Dedifferentiated amniotic fluid mesenchymal stem cell (primary cell): Measurements from ENCODE around the gene DPP10.
"Not testable (repeated sequence)": the region's sequence is repeated elsewhere in the genome, so short reads cannot be mapped to it uniquely, and the experiment has no call there.

Experiments used
- DNase-seq: peaks from one replicate; pipeline ENCODE4 v3.0.0-alpha.2; 2016; ENCODE audit errors: extremely low spot score

DPP10 gene

DNA sequence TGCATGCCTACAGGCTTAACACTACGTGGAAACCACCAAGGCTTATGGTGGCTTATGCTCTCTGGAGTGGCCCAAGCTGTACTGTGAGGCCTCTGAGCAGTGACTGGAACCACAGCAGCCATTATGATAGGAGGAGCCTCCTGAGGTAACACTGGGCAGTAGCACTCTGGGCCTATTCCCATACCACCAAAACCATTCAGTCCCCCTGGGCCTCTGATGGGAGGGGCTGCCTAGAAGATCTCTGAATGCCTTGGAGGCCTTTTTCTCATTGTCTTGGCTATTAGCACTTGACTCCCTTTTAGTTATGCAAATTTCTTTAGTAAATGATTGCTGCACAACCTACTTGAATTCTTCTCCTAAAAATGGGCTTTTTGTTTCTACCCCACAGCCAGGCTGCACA, 985.0 kb downstream of the DPP10 start:
- DNase-seq = no peak

DNA sequence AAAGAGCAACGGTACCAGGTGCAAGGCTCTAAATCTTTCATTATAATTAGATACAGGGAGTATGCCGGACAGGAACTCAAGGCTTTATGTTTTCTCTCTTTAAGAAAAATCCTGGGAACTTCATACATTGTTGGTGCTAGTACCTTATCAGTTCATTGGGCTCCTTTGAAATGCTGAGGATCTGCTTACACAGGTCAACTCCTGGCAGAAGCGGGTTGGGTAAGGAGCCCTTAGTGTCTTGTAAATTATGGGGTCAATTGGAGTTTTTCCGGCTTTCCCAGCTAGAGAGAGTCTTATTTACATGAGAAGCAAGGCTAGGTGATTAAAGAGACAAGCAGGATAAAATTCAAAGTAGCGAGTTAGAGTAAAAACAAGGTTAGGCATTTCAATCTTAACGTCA, 998.3 kb downstream of the DPP10 start:
- not testable (repeated sequence) for DNase-seq

DNA sequence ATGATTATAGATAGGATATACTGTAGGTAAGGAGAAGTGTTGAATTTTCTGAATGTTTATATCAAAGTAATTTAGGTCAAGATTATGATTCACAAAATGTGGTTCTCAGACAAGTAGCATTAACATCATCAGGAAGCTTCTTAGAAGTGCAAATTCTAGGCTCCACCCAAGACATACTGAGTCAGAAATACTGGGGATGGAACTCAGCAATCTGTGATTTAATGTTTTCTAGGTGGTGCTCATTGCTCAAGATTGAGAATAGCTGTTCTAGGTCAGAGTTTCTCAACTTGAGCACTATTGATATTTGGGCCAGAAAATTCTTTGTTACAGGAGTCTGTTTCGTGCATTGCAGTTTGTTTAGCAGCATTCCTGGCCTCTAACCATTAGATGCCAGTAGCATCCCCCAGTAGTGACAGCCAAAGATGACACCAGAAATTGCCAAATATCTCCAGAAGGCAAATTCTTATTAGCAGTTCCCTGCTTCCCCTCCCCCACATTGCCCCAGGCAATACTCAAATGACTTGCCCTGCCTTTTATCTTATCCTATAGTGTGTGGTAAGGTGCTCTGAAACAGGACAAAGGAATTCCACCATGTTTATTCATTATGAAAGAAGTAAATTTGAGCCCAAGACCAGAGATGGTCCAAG, 1001.2 kb downstream of the DPP10 start:
- no peak for DNase-seq

DNA sequence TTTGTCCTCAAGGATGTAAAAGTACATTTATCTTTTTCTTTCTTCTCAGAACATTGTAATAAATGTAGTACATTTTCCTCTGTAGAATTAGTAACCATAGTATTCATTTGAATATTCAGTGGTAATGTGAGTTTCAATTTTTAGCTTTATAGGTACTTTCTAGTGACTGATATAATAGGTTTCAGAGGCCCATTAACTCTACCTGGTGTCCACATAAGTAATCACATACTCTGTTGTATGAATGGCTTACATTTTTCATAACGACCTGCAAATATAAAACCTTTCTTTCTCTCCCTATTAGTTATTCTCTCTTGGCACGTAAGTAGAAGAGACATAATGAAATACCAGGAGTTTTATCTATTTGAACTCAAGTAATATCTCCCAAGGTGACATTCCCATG, 1017.6 kb downstream of the DPP10 start:
- DNase-seq = no peak

DNA sequence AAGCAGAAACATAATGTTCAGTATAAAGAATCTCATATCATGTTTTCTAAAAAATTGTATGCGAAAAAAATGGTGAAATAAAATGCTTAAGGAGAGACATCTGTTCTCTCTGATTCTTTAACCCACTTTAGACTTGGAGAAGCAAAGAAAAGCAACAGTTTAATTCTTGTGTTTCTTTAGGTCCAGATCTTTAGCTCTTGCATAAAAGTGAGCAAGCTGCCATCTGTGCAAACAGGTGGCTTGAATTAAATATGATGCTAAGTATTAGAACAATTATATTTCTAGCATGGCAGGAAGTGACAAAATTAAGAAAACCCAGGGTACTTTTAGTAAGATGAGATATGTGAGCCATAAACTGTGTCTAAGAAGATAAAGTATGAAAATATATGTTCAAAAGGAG, 1038.3 kb downstream of the DPP10 start:
- DNase-seq = no peak

DNA sequence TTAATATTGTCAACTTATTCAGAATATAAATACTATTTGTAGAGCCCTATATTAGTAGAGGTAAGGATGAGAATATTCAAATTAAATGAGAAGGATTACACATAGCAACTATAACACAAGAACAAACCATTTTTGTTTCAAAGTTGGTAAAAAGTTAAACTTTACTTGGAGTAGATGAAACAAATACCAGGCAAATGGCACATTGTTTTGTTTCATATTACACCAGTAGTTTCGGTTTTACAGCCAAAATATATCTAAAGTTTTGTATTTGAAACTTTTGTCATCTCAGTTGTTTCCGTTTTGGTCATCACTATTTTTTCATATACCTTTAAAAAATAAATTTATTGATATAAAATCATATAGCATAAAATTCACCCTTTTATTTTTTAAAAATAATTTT, 1039.4 kb downstream of the DPP10 start:
- DNase-seq = no peak

DNA sequence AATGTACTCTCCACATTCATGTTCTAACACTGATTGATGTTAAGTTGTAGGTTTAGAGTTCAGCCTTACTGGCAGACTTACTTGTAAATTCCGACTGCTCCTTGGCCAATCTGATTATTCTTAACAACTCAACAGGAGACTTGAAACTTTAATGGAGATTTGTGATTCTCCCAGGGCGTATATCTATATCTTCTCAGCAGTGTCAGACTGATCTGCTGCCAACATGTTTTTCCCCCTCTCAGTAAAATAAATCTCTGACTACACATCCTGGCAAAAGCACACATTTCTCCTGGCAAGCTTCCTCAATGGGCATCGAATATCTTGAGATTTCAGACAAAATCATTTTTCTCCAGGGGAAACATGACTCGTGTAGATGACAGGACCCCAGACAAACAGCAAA, 1041.2 kb downstream of the DPP10 start:
- no peak for DNase-seq

DNA sequence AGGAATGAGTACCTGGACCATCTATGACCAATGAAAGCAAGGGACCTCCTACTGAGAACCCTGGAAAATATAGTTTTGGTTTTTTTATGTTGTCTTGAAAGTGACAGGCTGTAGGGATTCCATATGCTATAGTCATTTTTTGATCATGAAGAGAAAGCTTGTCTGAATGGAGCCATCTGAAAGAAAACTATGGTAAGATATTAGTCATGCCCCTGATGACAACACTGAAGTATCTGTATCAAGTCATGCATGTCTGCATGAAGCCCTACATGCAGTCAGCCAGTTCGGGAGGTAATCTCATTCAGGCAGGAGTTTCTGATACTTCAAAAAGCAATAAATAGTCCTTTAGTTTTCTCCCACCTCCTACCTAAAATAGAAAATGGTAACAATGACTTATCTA, 1042.0 kb downstream of the DPP10 start:
- DNase-seq = no peak

DNA sequence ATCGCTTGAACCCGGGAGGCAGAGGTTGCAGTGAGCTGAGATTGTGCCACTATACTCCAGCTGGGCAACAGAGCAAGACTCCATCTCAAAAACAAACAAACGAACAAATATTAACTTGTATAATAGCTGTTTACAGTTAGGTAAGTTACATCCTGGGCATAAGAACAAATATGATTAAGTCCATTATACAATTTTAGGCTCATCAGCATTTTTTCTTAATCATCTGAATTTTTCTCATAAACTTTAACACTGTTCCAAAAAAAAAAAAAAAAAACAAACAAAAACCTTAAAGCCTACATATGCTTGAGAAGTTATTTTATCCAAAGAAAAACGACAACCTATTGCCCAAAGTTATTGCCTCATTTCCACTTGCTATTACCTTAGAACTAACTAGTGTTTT, 1042.5 kb downstream of the DPP10 start:
- DNase-seq = no peak

DNA sequence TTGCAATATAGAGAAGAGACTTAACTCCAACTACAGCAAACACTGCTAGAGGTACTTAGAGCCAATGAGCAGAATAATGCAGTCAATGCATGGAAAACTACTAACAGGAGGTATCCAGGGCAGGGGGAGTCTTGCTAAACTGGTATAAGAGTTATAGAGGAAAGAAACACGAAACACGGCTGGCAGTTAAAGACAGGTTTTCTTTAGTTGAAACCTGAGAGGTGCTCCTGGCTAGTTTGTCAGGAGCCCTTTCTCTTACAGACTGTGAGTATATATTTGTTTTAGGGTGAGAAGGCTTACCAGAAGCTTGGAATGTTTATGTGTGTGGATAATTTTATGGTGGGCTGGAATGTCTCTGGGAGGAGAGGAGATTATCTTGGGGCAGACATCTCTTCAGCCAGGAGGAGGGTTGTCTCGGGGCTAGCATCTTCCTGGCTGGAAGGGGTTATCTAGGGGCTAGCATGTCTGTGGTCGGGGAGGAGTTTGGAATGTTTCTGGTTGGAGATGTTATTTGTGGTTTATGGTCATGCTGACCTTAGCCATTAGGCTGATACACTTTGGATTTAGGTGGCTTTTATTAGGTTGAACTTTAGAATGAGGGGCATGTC, 1048.8 kb downstream of the DPP10 start:
- no peak for DNase-seq

DNA sequence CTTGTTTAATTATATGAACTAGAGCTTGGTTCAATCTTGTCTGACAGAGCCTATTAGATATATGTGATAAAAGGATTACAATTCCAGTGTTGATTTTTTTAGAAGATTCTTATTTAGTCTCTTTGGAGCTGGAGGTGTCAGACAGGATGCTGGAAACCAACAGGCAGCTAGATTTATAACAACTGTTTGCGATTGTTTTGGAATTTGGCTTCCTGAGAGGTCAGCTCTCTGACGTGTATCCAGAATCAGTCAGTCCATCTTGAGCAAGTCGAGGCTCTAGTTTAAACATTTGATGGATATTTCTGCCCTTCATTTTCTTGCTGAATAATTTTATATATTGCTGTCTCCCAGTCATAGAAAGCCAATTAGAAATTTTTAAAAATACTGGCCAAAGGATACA, 1062.9 kb downstream of the DPP10 start:
- DNase-seq = no peak

DNA sequence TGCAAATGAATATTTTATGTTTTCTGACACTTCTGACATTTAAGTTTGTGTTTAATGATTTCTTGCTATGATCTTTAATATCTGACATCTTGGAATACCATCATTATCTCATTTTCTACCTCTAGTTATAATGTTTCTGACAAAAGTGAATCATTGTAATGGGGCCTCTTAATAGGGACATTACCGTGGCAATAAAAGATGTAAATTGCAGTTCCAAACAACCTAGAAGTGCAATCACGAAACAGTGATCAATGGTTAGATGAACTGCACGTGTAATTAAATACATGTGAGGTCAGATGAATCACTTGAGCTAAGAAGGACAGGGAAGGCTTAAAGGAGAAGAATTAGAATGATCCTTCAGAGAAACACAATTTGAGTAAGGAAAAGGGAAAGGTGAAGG, 1078.3 kb downstream of the DPP10 start:
- no peak for DNase-seq

DNA sequence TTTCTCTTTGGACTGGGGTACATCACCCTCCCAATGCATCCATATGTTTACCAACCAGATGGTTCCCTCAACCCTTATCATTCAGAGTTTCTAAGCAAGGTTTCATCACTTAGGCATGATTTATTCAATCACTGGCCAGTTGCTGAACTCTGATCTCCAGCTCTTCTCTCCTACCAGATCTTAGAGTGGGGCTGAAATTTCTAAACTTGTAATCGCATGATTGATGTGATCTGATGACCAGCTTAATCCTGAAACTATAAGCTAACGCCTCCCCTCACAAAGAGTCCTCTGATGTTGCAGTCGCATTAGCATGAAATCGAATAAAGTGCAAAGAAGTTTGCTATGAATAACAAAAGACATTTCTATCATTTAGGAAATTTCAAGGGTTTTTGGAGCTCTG, 1082.0 kb downstream of the DPP10 start:
- DNase-seq = no peak

DNA sequence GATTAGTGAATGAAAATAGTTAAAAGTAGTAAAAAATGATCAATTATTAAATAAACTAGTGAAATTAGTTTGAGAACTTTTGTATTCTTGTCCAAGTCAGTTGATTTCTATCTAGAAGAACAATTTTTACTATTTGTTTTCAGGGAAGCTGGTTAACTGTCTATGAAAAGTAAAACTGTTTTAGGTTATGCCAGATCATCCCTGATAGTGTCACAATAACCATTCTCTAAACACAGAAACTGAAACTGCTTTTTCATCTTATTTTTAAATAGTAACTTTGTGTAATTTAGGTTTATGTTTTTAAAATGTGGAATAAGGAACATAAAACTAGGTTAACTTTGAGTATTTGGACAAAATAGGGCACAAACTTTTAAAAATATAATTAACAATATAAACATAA, 1087.2 kb downstream of the DPP10 start:
- DNase-seq = no peak

DNA sequence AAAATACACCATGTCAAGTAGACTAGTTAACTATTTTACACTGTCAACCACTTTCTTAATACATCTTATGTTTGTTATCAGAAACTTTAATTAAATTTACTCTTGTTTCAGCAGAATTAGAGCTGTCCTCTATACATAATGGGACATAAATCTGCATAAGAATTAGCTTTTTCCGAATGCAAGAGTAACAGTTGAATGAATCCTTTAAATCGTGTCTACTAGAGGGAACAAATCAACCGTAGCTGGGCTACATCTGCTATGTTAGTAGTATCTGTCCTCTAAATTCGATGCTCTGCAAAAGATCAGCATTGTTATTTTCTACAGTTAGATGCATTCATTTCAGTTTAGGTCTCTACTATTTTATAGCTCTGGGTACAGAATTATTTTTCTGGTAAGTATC, 1090.6 kb downstream of the DPP10 start:
- DNase-seq = no peak

DNA sequence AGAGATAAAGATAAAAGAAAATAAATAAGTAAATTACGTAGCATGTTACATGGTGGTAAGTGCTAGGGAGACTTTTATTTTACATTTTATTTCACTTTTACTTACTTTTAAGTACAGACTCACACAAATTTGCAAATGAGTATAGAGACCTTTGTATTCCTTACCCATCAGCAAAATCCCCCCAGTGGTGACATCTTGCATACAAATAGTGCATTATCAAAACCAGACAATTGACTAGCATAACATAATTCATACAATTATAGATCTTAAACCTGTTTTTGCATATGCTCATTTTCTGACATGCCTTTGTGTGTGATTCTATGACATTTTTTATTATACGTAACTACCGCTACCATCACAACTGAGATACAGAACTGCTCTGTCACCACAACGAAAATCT, 1099.4 kb downstream of the DPP10 start:
- no peak for DNase-seq

DNA sequence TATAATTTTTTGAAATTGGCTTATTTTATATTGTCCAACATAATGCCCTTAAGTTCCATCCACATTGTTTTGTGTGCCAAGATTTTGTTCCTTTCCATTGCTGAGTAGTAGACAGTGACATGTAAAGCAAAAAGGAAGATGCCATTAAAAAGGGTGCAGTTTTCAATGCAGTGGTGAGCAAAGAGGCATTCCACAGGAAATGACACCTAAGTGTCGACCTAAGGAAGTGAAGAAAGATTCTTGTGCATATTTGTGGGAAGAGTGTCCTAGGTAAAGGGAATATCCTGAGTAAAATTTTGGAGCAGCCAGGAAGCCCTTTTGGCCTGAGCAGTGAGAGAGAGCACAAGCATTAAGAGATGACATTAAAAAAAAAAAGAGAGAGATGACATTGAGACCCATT, 1099.9 kb downstream of the DPP10 start:
- no peak for DNase-seq

DNA sequence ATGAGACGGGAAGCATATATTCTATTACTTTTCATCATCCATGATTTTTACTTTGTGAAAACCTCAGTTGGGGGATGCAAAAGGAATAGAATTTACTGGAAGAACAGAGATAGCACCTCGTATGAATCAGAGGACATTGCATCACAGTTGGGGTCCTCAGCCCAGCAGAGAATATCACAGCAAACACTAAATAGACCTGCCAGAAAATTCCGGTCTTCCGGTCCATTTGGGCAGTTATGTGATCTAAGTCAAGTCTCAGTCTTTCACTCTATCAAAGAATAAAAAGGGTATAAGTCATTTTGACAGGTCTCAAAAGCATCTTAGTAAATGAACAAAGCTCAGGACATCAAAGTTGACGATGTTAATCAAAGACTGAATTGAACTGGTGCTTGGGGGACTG, 1100.6 kb downstream of the DPP10 start:
- DNase-seq = no peak

DNA sequence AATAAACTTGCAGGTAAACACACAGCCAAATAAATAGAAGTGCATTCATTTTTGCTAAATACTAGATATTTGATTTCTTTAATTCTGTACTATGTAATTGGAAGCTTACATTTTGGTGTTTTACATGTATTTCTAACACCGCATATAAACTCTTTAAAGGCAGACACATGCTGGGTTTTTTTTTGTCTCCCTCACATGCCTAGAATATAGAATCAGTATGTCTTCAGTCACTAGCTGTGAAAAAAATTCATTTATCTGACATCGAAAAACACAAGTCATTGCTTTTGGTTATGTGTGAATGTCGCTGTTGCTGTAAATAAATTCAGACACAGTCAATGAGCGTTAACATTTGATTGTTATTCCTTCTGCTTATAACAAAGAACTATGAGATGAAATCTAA, 1101.0 kb downstream of the DPP10 start:
- DNase-seq = no peak

DNA sequence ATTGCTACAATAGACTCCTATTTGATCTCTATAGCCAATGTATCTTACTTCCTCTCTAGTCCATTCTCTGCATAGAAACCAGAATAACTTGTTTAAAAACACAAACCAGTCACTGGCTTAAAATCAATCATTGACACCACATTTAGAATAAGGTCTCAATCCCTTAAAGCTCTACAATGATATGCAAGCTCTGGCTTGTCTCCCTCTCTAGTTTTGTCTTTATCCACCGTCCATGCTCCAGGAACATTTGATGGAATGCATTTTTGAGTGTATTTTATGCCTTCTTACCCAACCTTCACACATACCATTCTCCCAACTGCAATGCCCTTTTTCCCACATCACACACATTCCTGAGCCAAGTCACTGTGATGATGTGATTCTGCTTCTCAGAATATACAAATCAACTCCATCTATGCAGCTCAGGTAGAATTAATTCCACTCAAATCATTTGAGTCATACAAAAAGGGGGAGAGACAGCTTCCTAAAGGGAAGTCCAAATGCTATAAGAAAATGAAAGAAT, 1107.2 kb downstream of the DPP10 start:
- DNase-seq = no peak

DNA sequence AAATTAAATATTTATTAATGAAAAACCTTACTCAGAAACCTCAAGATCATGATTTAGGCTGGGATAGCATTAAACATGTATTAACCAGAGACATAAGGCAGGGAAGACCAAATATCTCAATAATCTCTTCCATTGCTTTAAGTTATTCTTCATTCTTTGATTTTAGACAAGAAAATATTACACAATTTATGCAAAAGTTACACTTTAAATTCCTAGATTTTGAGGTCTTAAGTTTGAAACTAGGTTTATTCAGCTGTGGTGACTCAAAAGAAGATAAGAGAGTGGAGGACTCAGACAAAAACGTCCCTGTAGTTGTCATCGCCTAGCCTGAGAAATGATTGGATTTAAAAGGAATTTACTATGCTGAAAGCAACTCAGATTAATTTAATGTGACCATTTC, 1110.3 kb downstream of the DPP10 start:
- no peak for DNase-seq

DNA sequence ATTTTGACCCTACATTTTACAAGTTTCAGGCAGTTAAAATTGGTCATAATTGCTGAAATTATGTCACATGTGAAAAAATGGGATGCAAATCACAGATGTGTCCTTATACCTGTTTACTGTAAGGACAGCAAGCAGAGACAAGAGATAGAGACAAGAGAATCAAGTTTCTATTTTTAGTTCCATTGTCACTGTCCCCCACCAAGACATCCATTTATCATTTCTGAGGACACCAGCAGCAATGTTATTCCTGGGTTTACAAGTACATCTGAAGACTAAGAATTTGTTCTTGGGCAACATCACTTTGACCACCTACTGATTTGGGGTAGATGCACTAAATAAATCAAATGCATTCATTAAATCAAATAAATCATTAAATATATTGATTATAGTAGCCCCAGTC, 1111.7 kb downstream of the DPP10 start:
- DNase-seq = no peak

DNA sequence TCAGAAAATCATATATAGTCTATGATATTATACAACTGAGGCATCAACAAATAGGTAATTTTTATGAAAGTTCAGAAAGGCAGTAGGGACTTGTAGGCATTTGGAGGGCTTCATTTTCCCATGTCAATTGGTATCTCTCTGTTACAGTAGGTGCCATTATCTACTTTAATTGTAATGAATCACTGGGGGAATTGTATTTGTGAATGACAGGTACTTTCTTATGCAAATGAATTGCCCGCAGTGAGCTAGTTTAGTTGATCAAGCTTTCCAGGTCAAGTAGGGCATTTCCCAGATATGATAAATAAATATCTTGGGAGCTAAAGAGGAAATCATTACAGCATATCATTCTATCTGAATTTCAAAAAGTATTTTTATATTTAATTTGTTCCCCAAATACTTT, 1116.3 kb downstream of the DPP10 start:
- no peak for DNase-seq

DNA sequence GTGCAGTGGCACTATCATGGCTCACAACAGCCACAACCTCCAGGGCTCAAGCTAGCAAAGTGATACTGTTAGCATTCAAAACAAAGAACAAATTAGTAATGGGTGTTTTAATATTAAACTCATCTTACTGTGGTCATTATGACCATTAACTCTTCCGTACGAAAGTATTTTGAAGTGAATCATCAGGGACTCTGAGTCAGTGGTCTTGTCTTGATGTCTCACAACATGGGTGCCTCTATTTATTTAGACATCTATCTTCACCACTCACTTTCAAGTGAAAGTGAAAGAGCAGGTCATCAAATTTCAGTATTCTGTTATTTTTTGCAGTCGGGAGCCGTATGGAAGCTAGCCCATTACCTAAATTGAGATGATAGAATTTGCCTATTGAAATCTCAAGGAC, 1118.2 kb downstream of the DPP10 start:
- no peak for DNase-seq
